ENCODE data around the gene ADAMTS9. TPM values are rescaled to one million over a fixed set of nuclear protein-coding genes. Genes with fewer than 3 reads are reported as not detected.

The ADAMTS9 gene
- total RNA-seq, 2 experiments from 2014 or later: not detected

- intact Hi-C loops (cut with DNase I, micrococcal nuclease): no loop called here
- Histone ChIP-seq H3K27ac (ENCODE audit: low read depth in 1 of 2, low read length in 2 of 2) (no peak overlapping the region), H3K36me3 (ENCODE audit: insufficient read depth, low read length) (no peaks in the 10 kb centered on the region), H3K9me3 (ENCODE audit: control insufficient read depth in 1 of 2, insufficient read depth in 1 of 2, low read length in 2 of 2) (no peaks in the 10 kb centered on the region), H3K27me3 (ENCODE audit: control insufficient read depth in 1 of 2, insufficient read depth in 2 of 2, low read length in 2 of 2) (peaks cover 0 to 3% of the 10 kb centered on the region in 2 experiments), H3K4me3 (ENCODE audit: low read length) (no peak overlapping the region), H3K4me1 (ENCODE audit: insufficient read depth, low read length) (peaks cover 4% of the 10 kb centered on the region)
- H3K4me1 Mint-ChIP-seq (ENCODE audit: low read depth): no peaks in the 10 kb centered on the region
- TF ChIP-seq, protein P1, sequence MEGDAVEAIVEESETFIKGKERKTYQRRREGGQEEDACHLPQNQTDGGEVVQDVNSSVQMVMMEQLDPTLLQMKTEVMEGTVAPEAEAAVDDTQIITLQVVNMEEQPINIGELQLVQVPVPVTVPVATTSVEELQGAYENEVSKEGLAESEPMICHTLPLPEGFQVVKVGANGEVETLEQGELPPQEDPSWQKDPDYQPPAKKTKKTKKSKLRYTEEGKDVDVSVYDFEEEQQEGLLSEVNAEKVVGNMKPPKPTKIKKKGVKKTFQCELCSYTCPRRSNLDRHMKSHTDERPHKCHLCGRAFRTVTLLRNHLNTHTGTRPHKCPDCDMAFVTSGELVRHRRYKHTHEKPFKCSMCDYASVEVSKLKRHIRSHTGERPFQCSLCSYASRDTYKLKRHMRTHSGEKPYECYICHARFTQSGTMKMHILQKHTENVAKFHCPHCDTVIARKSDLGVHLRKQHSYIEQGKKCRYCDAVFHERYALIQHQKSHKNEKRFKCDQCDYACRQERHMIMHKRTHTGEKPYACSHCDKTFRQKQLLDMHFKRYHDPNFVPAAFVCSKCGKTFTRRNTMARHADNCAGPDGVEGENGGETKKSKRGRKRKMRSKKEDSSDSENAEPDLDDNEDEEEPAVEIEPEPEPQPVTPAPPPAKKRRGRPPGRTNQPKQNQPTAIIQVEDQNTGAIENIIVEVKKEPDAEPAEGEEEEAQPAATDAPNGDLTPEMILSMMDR (IDR thresholded peaks at IDR 0.05): peak; percentile 36
- H3K27me3 Mint-ChIP-seq: peaks cover 19% of the 10 kb centered on the region
- ChIA-PET POLR2A (no interaction called here), CTCF (no interaction called here)
- ATAC-seq (ENCODE audit: poor library complexity) (peak; percentile 32), DNase-seq (peak in 7 of 14 experiments; percentile 1 to 36 (median 15))
- H3K9me3 Mint-ChIP-seq: no peaks in the 10 kb centered on the region
- no peak overlapping the region for H3K4me3 Mint-ChIP-seq
- H3K36me3 Mint-ChIP-seq (ENCODE audit: low read depth): no peaks in the 10 kb centered on the region
- no peak overlapping the region for H3K27ac Mint-ChIP-seq
Observed at GRCh38 chr3:64533617-64534317, 154.0 kb downstream of the ADAMTS9 start.

DNA sequence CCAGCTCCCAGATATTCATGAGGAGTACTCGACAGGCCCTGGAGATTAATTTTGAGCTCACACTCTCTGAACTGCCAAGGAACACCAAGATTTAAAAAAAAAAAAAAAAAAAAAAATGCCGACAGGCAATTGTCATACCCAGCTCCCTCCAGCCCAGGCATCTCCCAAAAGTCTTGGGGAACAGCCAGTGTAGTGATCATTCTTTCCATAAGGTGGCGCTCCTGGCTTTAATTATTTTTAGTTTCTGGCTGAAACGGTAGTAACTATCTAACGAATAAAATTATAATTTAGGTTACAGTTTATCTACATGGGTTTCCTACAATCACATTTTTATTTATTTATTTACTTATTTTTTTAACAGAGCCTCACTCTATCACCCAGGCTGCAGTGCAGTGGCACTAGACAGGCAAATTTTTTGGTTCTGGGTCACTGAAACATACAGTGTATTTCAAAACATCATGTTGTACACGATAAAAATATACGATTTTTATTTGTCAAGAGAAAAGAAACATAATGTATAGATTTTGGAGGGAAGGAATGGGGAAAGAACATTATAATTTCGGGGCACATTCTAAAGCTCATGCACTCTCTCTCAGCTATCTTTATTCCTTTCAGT is 157.3 kb downstream of the ADAMTS9 start:
- no peak overlapping the region for H3K4me3 Mint-ChIP-seq
- no peaks in the 10 kb centered on the region for H3K4me1 Mint-ChIP-seq (ENCODE audit: low read depth)
- H3K9me3 Mint-ChIP-seq: no peaks in the 10 kb centered on the region
- Histone ChIP-seq H3K9me3 (ENCODE audit: control insufficient read depth in 1 of 2, insufficient read depth in 1 of 2, low read length in 2 of 2) (no peaks in the 10 kb centered on the region), H3K27me3 (ENCODE audit: control insufficient read depth in 1 of 2, insufficient read depth in 2 of 2, low read length in 2 of 2) (peaks cover 0 to 4% of the 10 kb centered on the region in 2 experiments), H3K4me1 (ENCODE audit: insufficient read depth, low read length) (peaks cover 4% of the 10 kb centered on the region), H3K36me3 (ENCODE audit: insufficient read depth, low read length) (no peaks in the 10 kb centered on the region), H3K4me3 (ENCODE audit: low read length) (no peak overlapping the region), H3K27ac (ENCODE audit: low read depth in 1 of 2, low read length in 2 of 2) (no peak overlapping the region)
- ATAC-seq (ENCODE audit: poor library complexity): no peak
- ChIA-PET POLR2A (no interaction called here), CTCF (interaction anchor here (0.6 kb wide), 1 partner anchor 316 kb away, joined by 3 read pairs; no protein-coding TSS in a partner anchor)
- intact Hi-C loops (cut with DNase I, micrococcal nuclease): no loop called here
- TF ChIP-seq, protein P1 (IDR thresholded peaks at IDR 0.05): no peak
- H3K27ac Mint-ChIP-seq: no peak overlapping the region
- DNase-seq: no peak
- H3K36me3 Mint-ChIP-seq (ENCODE audit: low read depth): no peaks in the 10 kb centered on the region
- peaks cover 24% of the 10 kb centered on the region for H3K27me3 Mint-ChIP-seq

DNA sequence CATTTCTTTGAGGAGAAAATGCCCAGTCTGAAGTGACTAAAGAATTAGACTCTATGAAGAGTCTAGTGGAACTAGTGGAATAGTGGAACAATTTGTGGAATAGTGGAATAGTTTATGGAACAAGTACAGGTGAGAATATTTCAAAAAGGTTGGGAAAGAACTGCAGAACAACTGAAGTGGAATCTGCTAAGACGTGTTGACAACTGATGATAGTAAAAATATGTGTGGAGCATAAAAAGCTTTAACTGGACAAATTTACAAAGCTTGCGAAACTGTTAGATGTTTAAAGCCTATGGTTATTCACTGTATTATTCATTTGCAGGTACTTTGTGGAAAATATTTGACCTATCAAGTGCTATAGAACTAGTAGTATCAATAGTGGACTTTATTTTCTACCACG is 164.5 kb downstream of the ADAMTS9 start:
- no peak overlapping the region for H3K4me3 ChIP-seq (ENCODE audit: low read length)
- ATAC-seq (ENCODE audit: poor library complexity) (no peak), DNase-seq (no peak)
- H3K27ac ChIP-seq (ENCODE audit: low read depth in 1 of 2, low read length in 2 of 2): no peak overlapping the region
- TF ChIP-seq, protein P1 (IDR thresholded peaks at IDR 0.05): no peak
- no peaks in the 10 kb centered on the region for H3K36me3 Mint-ChIP-seq (ENCODE audit: low read depth)
- no peaks in the 10 kb centered on the region for H3K4me1 Mint-ChIP-seq (ENCODE audit: low read depth)
- peaks cover 8% of the 10 kb centered on the region for H3K27me3 Mint-ChIP-seq
- no peak overlapping the region for H3K27ac Mint-ChIP-seq
- ChIA-PET CTCF (no interaction called here), POLR2A (no interaction called here)
- intact Hi-C loops (cut with DNase I, micrococcal nuclease): no loop called here
- H3K4me3 Mint-ChIP-seq: no peak overlapping the region
- no peaks in the 10 kb centered on the region for H3K4me1 ChIP-seq (ENCODE audit: insufficient read depth, low read length)
- H3K36me3 ChIP-seq (ENCODE audit: insufficient read depth, low read length): no peaks in the 10 kb centered on the region
- no peaks in the 10 kb centered on the region for H3K9me3 ChIP-seq (ENCODE audit: control insufficient read depth in 1 of 2, insufficient read depth in 1 of 2, low read length in 2 of 2)
- peaks cover 0 to 4% of the 10 kb centered on the region in 2 experiments for H3K27me3 ChIP-seq (ENCODE audit: control insufficient read depth in 1 of 2, insufficient read depth in 2 of 2, low read length in 2 of 2)
- peaks cover 3% of the 10 kb centered on the region for H3K9me3 Mint-ChIP-seq

Data from CD4-positive, alpha-beta T cell (primary cell).